Measurements from ENCODE around the gene ITGB1. TPM values are rescaled to one million over a fixed set of nuclear protein-coding genes. Genes with fewer than 3 reads are reported as not detected.

ITGB1 gene
- total RNA-seq, 4 donors from 2014 or later = 167 to 261 (median 218) TPM

DNA sequence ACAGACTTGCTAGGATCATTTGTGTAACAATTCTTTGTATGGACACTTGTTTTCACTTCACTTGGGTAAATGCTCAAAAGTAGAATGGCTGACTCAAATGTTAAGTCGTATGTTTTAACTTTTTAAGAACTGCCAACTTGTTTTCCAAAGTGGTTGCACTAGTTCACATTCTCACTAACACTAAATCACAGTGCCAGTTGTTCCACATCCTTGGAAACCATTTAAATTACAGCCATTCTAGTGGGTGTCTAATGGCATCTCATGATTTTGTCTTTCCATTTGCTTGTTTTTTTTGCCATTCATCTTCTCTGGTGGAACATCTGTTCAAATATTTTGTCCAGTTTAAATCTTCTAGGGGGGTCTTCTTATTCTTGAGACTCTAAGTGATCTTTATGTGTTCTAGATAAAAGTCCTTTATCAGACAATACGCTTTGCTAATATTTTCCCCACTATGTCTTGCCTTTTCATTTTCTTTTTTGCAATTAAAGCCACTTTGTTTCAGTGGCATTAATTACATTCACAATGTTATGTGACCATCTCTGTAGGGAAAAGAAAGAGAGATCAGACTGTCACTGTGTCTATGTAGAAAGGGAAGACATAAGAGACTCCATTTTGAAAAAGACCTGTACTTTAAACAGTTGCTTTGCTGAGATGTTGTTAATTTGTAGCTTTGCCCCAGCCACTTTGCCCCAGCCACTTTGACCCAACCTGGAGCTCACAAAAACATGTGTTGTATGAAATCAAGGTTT is 63.9 kb downstream of the ITGB1 start:
- Histone ChIP-seq H3K4me1 (no peaks in the 10 kb centered on the region), H3K4me3 (no peak overlapping the region), H3K9me3 (no peaks in the 10 kb centered on the region), H3K27me3 (no peaks in the 10 kb centered on the region), H3K36me3 (peaks cover 32% of the 10 kb centered on the region), H3K27ac (no peak overlapping the region)
- 90% methylated on average over 2 of the region's 2 CpGs for WGBS
- no peak for DNase-seq (ENCODE audit: low spot score in 2 of 2)
- TF ChIP-seq, protein P1, sequence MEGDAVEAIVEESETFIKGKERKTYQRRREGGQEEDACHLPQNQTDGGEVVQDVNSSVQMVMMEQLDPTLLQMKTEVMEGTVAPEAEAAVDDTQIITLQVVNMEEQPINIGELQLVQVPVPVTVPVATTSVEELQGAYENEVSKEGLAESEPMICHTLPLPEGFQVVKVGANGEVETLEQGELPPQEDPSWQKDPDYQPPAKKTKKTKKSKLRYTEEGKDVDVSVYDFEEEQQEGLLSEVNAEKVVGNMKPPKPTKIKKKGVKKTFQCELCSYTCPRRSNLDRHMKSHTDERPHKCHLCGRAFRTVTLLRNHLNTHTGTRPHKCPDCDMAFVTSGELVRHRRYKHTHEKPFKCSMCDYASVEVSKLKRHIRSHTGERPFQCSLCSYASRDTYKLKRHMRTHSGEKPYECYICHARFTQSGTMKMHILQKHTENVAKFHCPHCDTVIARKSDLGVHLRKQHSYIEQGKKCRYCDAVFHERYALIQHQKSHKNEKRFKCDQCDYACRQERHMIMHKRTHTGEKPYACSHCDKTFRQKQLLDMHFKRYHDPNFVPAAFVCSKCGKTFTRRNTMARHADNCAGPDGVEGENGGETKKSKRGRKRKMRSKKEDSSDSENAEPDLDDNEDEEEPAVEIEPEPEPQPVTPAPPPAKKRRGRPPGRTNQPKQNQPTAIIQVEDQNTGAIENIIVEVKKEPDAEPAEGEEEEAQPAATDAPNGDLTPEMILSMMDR (IDR thresholded peaks at IDR 0.05) = no peak
- TF ChIP-seq POLR2AphosphoS5 (IDR thresholded peaks at IDR 0.05) (no peak), EP300 (IDR thresholded peaks at IDR 0.05) (no peak), POLR2A (IDR thresholded peaks at IDR 0.05) (no peak)

DNA sequence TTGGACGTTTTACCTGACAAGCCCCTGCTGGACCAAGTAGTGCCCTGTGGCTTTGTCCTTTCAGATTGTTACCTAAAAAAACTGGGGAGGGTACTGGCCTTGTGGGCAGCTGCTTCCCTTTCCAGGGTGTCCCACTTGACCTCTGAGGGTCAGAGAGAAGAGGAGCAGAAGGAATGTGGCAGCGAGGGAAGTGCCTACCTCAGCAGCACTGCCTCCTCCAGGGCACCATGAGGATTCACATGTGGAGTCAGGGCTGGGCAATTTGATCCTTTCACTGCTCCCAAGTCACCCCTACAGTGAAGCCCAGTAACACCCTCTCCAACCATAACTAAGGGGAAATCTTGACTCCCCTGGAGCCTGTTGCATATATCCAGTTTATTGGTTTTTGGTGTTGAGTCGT is 64.6 kb downstream of the ITGB1 start:
- peaks cover 27% of the 10 kb centered on the region for H3K36me3 ChIP-seq
- DNase-seq (ENCODE audit: low spot score in 2 of 2) = no peak
- no peaks in the 10 kb centered on the region for H3K27me3 ChIP-seq
- H3K9me3 ChIP-seq = no peaks in the 10 kb centered on the region
- TF ChIP-seq, protein P1 (IDR thresholded peaks at IDR 0.05) = no peak
- TF ChIP-seq POLR2A (IDR thresholded peaks at IDR 0.05) (no peak), POLR2AphosphoS5 (IDR thresholded peaks at IDR 0.05) (no peak), EP300 (IDR thresholded peaks at IDR 0.05) (no peak)
- no peak overlapping the region for H3K4me3 ChIP-seq
- no peaks in the 10 kb centered on the region for H3K4me1 ChIP-seq
- WGBS = 66% methylated on average over 3 of the region's 3 CpGs
- H3K27ac ChIP-seq = no peak overlapping the region

DNA sequence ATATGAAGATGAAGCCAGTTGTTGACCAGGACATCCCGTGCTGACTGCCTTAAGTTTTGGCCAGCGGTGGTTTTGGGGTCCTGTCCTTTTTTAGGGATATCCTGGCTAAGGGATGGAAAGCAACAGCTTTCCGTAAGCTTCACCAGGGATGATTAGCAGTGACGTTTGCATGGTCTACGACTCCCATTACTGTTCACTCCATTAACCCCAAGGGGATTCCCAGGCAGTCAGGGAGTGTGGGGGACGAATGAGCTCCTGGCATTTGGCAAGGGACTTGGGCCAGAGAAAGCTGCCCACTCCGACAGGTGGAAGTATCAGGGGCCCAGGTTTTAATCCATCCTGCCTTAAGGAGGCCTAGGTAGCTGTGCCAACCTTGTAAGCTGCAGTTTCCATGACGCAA is 66.8 kb downstream of the ITGB1 start:
- H3K4me3 ChIP-seq = no peak overlapping the region
- no peak for DNase-seq (ENCODE audit: low spot score in 2 of 2)
- WGBS = 73% methylated on average over 6 of the region's 8 CpGs
- H3K27me3 ChIP-seq = no peaks in the 10 kb centered on the region
- TF ChIP-seq POLR2AphosphoS5 (IDR thresholded peaks at IDR 0.05) (no peak), POLR2A (IDR thresholded peaks at IDR 0.05) (no peak), EP300 (IDR thresholded peaks at IDR 0.05) (no peak)
- TF ChIP-seq, protein P1 (IDR thresholded peaks at IDR 0.05) = no peak
- no peak overlapping the region for H3K27ac ChIP-seq
- H3K36me3 ChIP-seq = peaks cover 8% of the 10 kb centered on the region
- no peaks in the 10 kb centered on the region for H3K9me3 ChIP-seq
- H3K4me1 ChIP-seq = no peaks in the 10 kb centered on the region

DNA sequence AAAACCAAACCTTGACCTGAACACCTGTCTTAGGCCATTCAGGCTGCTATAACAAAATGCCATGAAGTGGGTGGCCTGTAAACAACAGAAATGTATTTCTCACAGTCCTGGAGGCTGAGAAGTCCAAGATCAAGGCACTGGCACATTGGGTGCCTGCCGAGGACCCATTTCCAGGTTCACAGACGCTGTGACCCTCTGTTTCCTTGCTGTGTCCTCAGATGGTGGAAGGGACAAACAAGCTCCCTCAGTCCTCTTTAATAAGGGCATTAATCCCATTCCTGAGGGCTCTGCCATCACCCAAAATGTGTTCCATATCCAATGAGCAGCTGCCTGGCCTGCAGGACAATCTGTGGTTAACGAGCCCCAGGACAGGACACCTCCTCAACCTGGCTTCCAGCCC is 67.6 kb downstream of the ITGB1 start:
- Histone ChIP-seq H3K36me3 (peaks cover 2% of the 10 kb centered on the region), H3K9me3 (no peaks in the 10 kb centered on the region), H3K27me3 (no peaks in the 10 kb centered on the region), H3K4me1 (no peaks in the 10 kb centered on the region), H3K4me3 (no peak overlapping the region), H3K27ac (no peak overlapping the region)
- TF ChIP-seq, protein P1 (IDR thresholded peaks at IDR 0.05) = no peak
- no peak for TF ChIP-seq EP300 (IDR thresholded peaks at IDR 0.05)
- no peak for TF ChIP-seq POLR2AphosphoS5 (IDR thresholded peaks at IDR 0.05)
- TF ChIP-seq POLR2A (IDR thresholded peaks at IDR 0.05) = no peak
- 84% methylated on average over 3 of the region's 3 CpGs for WGBS
- DNase-seq (ENCODE audit: low spot score in 2 of 2) = no peak

DNA sequence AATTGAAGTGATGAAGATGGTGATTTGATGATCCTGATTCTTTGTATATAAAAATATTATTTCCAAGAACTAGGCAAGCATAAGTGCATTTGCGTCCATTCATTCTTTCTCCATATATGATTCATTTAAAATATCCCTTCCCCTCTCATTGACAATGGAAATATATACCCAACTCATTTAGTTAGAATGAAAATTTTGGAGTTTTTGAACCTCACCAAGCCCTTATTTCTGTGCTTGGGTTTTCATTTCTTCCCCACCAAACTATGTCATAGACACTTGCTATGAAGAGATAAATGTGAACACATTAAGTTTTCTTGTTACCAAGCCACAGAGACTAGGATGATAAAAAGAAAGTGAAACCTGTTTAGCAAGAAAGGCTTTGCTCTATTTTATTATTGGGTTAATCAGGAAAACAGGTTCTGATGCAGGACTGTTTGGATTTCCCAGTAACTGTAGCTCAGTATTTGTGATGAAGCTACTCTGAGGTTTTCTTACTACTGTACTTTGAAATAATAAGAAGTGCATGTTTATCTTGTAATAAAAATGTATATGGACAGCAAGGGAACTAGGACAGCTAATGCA is 68.3 kb downstream of the ITGB1 start:
- H3K9me3 ChIP-seq = no peaks in the 10 kb centered on the region
- no peak for DNase-seq (ENCODE audit: low spot score in 2 of 2)
- TF ChIP-seq EP300 (IDR thresholded peaks at IDR 0.05) (no peak), POLR2AphosphoS5 (IDR thresholded peaks at IDR 0.05) (no peak), POLR2A (IDR thresholded peaks at IDR 0.05) (no peak)
- TF ChIP-seq, protein P1 (IDR thresholded peaks at IDR 0.05) = no peak
- 95% methylated on average over 1 of the region's 1 CpG for WGBS
- no peak overlapping the region for H3K4me3 ChIP-seq
- H3K4me1 ChIP-seq = no peaks in the 10 kb centered on the region
- no peaks in the 10 kb centered on the region for H3K27me3 ChIP-seq
- no peak overlapping the region for H3K27ac ChIP-seq
- H3K36me3 ChIP-seq = no peaks in the 10 kb centered on the region

Measured in suprapubic skin (tissue), 4 donors.